Vagina (tissue), 2 donors: ENCODE results near the gene TWIST2.

Source experiments
- CTCF ChIP-seq, 3 experiments: fragments of 450-650 bp in 2 of 3; fragments of 200-600 bp in 1 of 3; sonication (generic) in 1 of 3; IDR thresholded peaks; one replicate each; pipeline ENCODE4 v1.5.1; 2017 to 2019; ENCODE audit warnings: antibody characterized with exemption in 3 of 3, mild to moderate bottlenecking in 2 of 3, moderate library complexity in 2 of 3
- POLR2A ChIP-seq, 2 donors: fragments of 450-650 bp; IDR thresholded peaks; one replicate each; pipeline ENCODE4 v1.6.1; 2017; ENCODE audit warnings: antibody characterized with exemption in 2 of 2, mild to moderate bottlenecking in 2 of 2, moderate library complexity in 2 of 2

- TF ChIP-seq POLR2A (IDR thresholded peaks at IDR 0.05) (no peak), CTCF (IDR thresholded peaks at IDR 0.05) (no peak)
These were observed 67.3 kb downstream of the TWIST2 start for GRCh38 chr2:238915196-238915595.
